HUES48 (cell line): Measurements from ENCODE around the gene LRRTM4.

Source experiments
- H3K27ac ChIP-seq: one replicate; pipeline ENCODE4 v1.7.0; 2013; ENCODE audit warnings: low read depth, low read length, inconsistent platforms
- H3K27me3 ChIP-seq: 2 replicates; pipeline ENCODE4 v1.6.1; 2013; ENCODE audit warnings: mild to moderate bottlenecking, low read length; ENCODE audit not compliant: control insufficient read depth, insufficient read depth
- H3K36me3 ChIP-seq: 2 replicates; pipeline ENCODE4 v1.6.1; 2013; ENCODE audit warnings: low read length; ENCODE audit not compliant: control insufficient read depth, insufficient read depth
- H3K4me1 ChIP-seq: 2 replicates; pipeline ENCODE4 v1.6.1; 2013; ENCODE audit warnings: mild to moderate bottlenecking, low read length; ENCODE audit not compliant: control insufficient read depth, insufficient read depth
- H3K4me3 ChIP-seq: 2 replicates; pipeline ENCODE4 v1.5.1; 2013; ENCODE audit warnings: mild to moderate bottlenecking, low read depth, low read length
- H3K9ac ChIP-seq: 2 replicates; pipeline ENCODE4 v1.6.1; 2013; ENCODE audit warnings: mild to moderate bottlenecking, low read depth, low read length, moderate library complexity
- H3K9me3 ChIP-seq: 2 replicates; pipeline ENCODE4 v1.6.1; 2013; ENCODE audit warnings: low read length; ENCODE audit not compliant: control insufficient read depth, insufficient read depth

LRRTM4 gene

DNA sequence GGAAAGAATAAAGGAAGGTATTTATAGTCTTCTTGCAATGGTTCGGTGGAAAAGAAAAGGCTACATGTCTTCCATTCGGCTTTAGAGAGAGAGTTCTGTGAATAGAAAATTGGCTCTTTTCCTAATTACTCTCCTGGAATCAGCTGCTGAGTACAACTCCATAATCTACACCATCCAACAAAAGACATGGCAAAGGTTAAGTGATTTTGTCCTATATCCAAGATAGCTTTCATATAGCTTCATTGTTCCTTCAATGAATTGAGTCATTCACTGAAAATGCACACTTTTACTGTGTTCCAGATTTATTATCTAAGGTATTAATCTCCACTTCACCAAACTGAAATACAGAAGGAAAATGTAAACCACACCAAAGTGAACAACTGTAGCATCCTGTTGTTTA lies 514.5 kb downstream of the LRRTM4 start:
- Histone ChIP-seq H3K4me1 (peaks cover 43% of the 10 kb centered on the region), H3K9me3 (no peaks in the 10 kb centered on the region), H3K36me3 (no peaks in the 10 kb centered on the region), H3K4me3 (no peak overlapping the region), H3K27ac (no peak overlapping the region), H3K27me3 (no peaks in the 10 kb centered on the region), H3K9ac (no peak overlapping the region)

DNA sequence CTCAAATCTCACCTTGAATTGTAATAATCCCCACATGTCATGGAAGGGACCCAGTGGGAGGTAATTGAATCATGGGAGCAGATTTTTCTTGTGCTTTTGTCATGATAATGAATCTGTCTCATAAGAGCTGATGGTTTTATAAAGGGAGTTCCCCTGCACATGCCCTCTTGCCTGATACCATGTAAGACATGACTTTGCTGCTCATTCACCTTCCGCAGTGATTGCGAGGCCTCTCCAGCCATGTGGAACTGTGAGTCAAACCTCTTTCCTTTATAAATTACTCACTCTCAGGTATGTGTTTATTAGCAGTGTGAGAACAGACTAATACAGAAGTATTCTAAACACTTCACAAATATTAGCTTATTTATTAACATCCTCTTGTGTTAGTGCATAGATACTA lies 516.7 kb downstream of the LRRTM4 start:
- Histone ChIP-seq H3K27ac (no peak overlapping the region), H3K27me3 (no peaks in the 10 kb centered on the region)

DNA sequence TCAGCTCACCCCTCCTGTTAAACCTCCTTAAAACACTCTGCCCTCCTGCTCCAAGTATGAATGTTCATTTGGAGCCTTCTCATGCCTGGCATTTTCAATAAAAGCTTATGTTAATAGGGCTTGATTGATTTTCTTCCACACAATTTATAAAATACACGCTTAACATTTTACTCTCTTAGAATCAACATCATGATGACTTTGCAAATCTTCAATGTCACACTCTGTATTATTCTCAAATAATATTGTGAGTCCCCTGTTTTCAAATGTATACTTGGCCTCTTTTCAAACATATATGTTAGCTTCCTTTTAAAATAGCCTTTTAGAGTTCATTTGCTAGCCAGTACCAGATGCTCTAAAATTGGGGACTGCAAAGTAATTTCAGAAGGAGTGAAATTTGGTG lies 520.3 kb downstream of the LRRTM4 start:
- Histone ChIP-seq H3K4me3 (no peak overlapping the region), H3K9me3 (no peaks in the 10 kb centered on the region), H3K27me3 (no peaks in the 10 kb centered on the region), H3K4me1 (peaks cover 8% of the 10 kb centered on the region; the same call in 1 of the 2 replicates), H3K36me3 (no peaks in the 10 kb centered on the region), H3K9ac (no peak overlapping the region), H3K27ac (no peak overlapping the region)

More for the DNA sequence above, 516.7 kb downstream of the LRRTM4 start:
- no peak overlapping the region for H3K4me3 ChIP-seq
- no peaks in the 10 kb centered on the region for H3K9me3 ChIP-seq
- H3K9ac ChIP-seq = no peak overlapping the region
- peaks cover 42% of the 10 kb centered on the region for H3K4me1 ChIP-seq
- no peaks in the 10 kb centered on the region for H3K36me3 ChIP-seq

DNA sequence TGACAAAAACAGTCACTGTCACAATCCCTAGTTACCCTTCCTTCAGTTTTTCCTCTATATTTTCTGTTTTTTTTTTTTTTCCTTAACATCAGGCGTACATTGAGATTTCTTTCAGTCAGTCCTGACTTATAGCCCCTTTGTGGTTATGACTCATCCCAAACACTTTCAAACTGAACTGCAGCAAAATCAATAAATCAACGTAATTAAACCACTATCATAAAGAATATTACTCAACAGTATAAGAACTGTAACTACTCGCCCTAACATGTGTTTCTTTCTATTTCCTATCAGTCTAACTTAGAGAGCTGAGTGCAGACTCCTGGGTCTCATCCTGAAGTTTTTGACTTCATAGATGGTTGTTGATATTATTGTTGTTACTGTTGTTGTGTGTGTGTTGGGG lies 523.5 kb downstream of the LRRTM4 start:
- no peaks in the 10 kb centered on the region for H3K36me3 ChIP-seq
- no peak overlapping the region for H3K27ac ChIP-seq
- H3K4me1 ChIP-seq = no peaks in the 10 kb centered on the region
- H3K9ac ChIP-seq = no peak overlapping the region
- H3K9me3 ChIP-seq = no peaks in the 10 kb centered on the region
- no peak overlapping the region for H3K4me3 ChIP-seq
- H3K27me3 ChIP-seq = no peaks in the 10 kb centered on the region

GRCh38 chr2:76998152-76998551 lies 524.0 kb downstream of the LRRTM4 start:
- no peaks in the 10 kb centered on the region for H3K27me3 ChIP-seq
- H3K4me3 ChIP-seq = no peak overlapping the region
- no peaks in the 10 kb centered on the region for H3K36me3 ChIP-seq
- no peak overlapping the region for H3K9ac ChIP-seq
- no peaks in the 10 kb centered on the region for H3K9me3 ChIP-seq
- no peaks in the 10 kb centered on the region for H3K4me1 ChIP-seq
- H3K27ac ChIP-seq = no peak overlapping the region

DNA sequence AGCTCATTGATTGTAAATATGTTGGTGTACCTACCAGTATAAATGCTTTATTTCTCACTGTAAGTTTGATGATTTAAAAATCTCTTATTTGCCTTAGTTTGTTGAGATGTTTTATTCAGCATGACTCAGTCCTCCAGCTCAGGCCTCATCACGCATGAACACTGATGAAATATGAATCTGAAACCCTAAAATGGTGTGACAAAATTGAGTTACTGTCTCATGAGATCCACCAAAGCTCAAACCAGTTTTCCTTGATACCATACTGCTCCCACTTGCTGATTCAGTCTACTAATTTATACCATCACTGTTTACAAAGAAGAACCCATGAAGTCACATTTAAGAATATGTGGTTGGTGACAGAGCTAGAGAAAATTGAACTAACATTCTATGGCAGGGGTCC lies 524.9 kb downstream of the LRRTM4 start:
- no peaks in the 10 kb centered on the region for H3K4me1 ChIP-seq
- H3K36me3 ChIP-seq = no peaks in the 10 kb centered on the region
- no peaks in the 10 kb centered on the region for H3K27me3 ChIP-seq
- no peak overlapping the region for H3K27ac ChIP-seq
- no peaks in the 10 kb centered on the region for H3K9me3 ChIP-seq
- H3K9ac ChIP-seq = no peak overlapping the region
- H3K4me3 ChIP-seq = no peak overlapping the region

- H3K9me3 ChIP-seq = no peaks in the 10 kb centered on the region
- no peak overlapping the region for H3K9ac ChIP-seq
- peaks cover 32% of the 10 kb centered on the region for H3K4me1 ChIP-seq
- H3K36me3 ChIP-seq = no peaks in the 10 kb centered on the region
- H3K27ac ChIP-seq = peak overlapping the region; percentile 50
- no peaks in the 10 kb centered on the region for H3K27me3 ChIP-seq
- H3K4me3 ChIP-seq = no peak overlapping the region
Measured at GRCh38 chr2:76985387-76986136, 536.6 kb downstream of the LRRTM4 start.

- Histone ChIP-seq H3K9me3 (no peaks in the 10 kb centered on the region), H3K27ac (no peak overlapping the region), H3K27me3 (no peaks in the 10 kb centered on the region), H3K4me1 (peaks cover 32% of the 10 kb centered on the region), H3K4me3 (no peak overlapping the region), H3K36me3 (no peaks in the 10 kb centered on the region), H3K9ac (no peak overlapping the region)
Measured at GRCh38 chr2:76984359-76984758, 537.8 kb downstream of the LRRTM4 start.

DNA sequence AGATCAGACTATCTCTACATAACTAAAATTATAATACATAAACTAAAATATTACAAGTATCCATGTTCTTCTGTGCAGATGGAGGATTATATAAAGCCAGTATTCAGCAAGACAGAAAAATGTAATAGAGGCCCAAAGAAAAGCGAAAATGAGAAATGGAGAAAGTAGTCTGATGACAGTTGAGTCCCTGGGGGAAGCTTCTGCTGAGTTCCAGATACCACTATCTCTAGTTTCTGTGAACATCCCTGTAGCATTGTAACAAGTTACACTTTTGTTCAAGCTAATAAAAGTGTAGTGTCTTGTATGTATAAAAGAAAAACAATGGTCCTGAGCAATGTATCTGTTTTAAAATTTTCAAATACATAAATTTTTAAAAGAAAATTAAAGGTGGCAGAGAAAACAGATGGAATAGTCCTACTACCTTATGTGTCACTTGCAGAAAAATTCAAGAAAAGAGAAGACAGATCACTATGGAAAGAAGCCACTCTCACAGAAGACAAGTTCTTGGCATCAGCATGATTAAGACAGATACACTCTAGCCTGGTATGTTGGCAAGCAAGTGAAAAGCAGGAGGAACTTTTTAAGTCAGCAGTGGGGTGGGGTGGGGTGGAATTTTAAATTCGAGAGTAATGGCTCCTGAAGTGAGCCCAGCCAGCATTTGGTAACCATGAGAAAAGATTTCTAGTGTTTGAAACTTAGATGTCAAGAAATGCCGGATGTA lies 541.9 kb downstream of the LRRTM4 start:
- Histone ChIP-seq H3K27ac (no peak overlapping the region), H3K9ac (no peak overlapping the region), H3K27me3 (no peaks in the 10 kb centered on the region), H3K9me3 (no peaks in the 10 kb centered on the region), H3K4me3 (no peak overlapping the region), H3K4me1 (peaks cover 16% of the 10 kb centered on the region), H3K36me3 (no peaks in the 10 kb centered on the region)

DNA sequence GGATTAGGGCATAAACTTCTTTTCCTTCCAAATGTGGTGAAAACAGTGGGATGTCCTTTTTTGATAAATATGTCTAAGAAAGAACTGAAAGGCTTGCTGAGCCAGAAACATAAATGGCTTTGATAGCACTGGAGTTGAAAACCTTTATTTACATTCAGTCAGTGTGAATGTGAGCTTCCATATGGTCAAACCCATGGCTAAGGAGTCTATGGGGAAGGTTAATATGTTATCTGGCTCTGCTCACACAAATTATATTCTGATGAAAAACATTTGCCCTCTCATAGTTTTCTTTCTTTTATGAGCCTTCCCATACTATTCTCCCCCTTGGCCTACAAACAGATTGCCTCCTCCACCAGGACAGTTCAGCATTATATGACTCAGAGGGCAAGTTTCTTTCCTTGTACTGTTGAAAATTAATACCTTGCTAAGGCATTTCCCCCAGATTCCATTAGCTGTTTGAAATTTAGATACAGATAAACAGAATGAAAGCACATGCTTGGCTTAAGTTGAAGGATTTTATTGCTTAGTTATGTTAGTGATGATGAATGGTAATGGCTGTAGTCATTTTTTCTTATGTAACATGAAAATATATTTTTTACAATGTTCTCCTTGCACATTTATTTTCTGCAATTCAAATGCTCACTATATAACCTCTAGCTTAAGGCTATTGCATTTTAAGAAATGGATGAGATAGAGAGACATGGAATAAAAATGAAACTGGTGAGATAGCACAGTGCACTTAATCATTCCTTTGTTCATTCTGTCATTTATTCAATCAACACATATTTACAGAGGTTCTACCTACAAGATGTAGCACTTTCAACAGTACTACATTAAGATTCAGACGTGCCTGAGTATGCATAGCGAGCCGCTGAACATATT lies 544.1 kb downstream of the LRRTM4 start:
- H3K36me3 ChIP-seq = no peaks in the 10 kb centered on the region
- H3K27ac ChIP-seq = no peak overlapping the region
- no peaks in the 10 kb centered on the region for H3K9me3 ChIP-seq
- H3K4me3 ChIP-seq = no peak overlapping the region
- no peaks in the 10 kb centered on the region for H3K4me1 ChIP-seq
- no peak overlapping the region for H3K9ac ChIP-seq
- no peaks in the 10 kb centered on the region for H3K27me3 ChIP-seq

DNA sequence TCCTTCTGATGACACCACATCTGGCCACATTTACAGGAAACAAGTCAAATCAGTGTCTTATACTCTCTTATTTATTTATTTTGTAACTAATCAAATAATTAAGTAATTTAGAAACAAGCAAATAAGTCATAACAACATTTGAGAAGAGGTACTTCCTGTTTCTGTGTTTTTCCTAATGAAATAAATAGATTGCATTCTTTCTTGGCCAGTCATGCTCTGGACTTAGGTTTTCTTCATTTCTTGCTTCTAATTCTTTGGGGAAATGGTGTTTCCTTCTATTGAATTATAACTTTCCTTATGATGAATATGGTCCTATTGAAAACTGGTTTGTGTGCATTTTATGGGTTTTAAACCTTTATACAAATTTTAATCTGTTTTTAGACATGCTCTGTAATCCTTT lies 546.4 kb downstream of the LRRTM4 start:
- H3K9me3 ChIP-seq = no peaks in the 10 kb centered on the region
- H3K27me3 ChIP-seq = no peaks in the 10 kb centered on the region
- H3K4me3 ChIP-seq = no peak overlapping the region
- no peak overlapping the region for H3K27ac ChIP-seq
- no peaks in the 10 kb centered on the region for H3K4me1 ChIP-seq
- no peaks in the 10 kb centered on the region for H3K36me3 ChIP-seq
- no peak overlapping the region for H3K9ac ChIP-seq
